Endothelial cell of umbilical vein (primary cell): ENCODE measurements around the gene SNW1. TPM values are rescaled to one million over a fixed set of nuclear protein-coding genes. Genes with fewer than 3 reads are reported as not detected.
A peak's percentile ranks its signal among the peaks of the same experiment; 100 is the strongest.

ENCODE experiments used
- BruUV-seq: library from RNA; stranded (reverse); fragments of 400-500 nt; replicated peaks from 2 replicates; lab custom pipeline; 2021; lab: Mats Ljungman, UMichigan
- CTCF ChIA-PET: fragments of 300-600, 350-600 bp; sonication (Branson Sonifier 250); formaldehyde crosslinking; loops from one replicate; lab custom pipeline; 2021; ENCODE audit warnings: antibody characterized with exemption, inconsistent platforms; lab: Charles Lee
- POLR2A ChIA-PET: fragments of 300-600, 350-600 bp; sonication (Branson Sonifier 250); formaldehyde crosslinking; loops from one replicate; lab custom pipeline; 2021; ENCODE audit warnings: antibody characterized with exemption, inconsistent platforms; lab: Charles Lee
- DNase-seq: peaks from one replicate; pipeline ENCODE4 v3.0.0-alpha.2; 2011; ENCODE audit warnings: low read depth, low spot score
- FAIRE-seq: peaks from 2 replicates; lab custom pipeline; 2011; peaks lifted over from hg19 to GRCh38; lab: Jason Lieb, UNC
- H2AFZ ChIP-seq: 2 replicates; pipeline ENCODE4 v1.6.0; 2012; ENCODE audit warnings: low read depth, low read length, control low read depth, inconsistent platforms
- H3K27ac ChIP-seq: 2 replicates; pipeline ENCODE4 v1.5.1; 2011; ENCODE audit warnings: low read depth, mild to moderate bottlenecking, control low read depth, low read length, moderate library complexity; ENCODE audit not compliant: insufficient read depth
- H3K27me3 ChIP-seq, 2 experiments: 2 replicates each; pipeline versions ENCODE4 v1.6.0 to v1.6.1; 2011; ENCODE audit warnings: low read length in 2 of 2, mixed read lengths in 1 of 2; ENCODE audit not compliant: control insufficient read depth in 2 of 2, insufficient read depth in 2 of 2
- H3K36me3 ChIP-seq, 2 experiments: 2 replicates in 1 of 2; 3 replicates in 1 of 2; pipeline ENCODE4 v1.5.1; 2011; ENCODE audit warnings: low read length in 2 of 2, mild to moderate bottlenecking in 1 of 2, moderate library complexity in 1 of 2; ENCODE audit not compliant: control insufficient read depth in 2 of 2, insufficient read depth in 2 of 2; ENCODE audit errors: extremely low read depth in 1 of 2
- H3K4me1 ChIP-seq: 3 replicates; pipeline ENCODE4 v1.5.1; 2011; ENCODE audit warnings: mild to moderate bottlenecking, low read length; ENCODE audit not compliant: control insufficient read depth, insufficient read depth; ENCODE audit errors: extremely low read depth
- H3K4me2 ChIP-seq: 2 replicates; pipeline ENCODE4 v1.6.1; 2011; ENCODE audit warnings: low read length, control low read depth, mixed read lengths; ENCODE audit not compliant: insufficient read depth
- H3K4me3 ChIP-seq, 3 experiments: fragments of 200-600 bp in 1 of 3; sonication (generic), shearing (Covaris generic) in 1 of 3; replicated peaks in 1 of 3; 2 replicates each; pipeline ENCODE4 v1.5.1; 2011 to 2016; ENCODE audit warnings: control low read depth in 3 of 3, low read length in 3 of 3, mild to moderate bottlenecking in 2 of 3, inconsistent platforms in 1 of 3, low read depth in 1 of 3, moderate library complexity in 1 of 3; ENCODE audit not compliant: insufficient read depth in 1 of 3
- H3K79me2 ChIP-seq: 2 replicates; pipeline ENCODE4 v1.6.0; 2012; ENCODE audit warnings: low read length, inconsistent platforms; ENCODE audit not compliant: control insufficient read depth, insufficient read depth
- H3K9ac ChIP-seq: replicated peaks from 2 replicates; pipeline ENCODE3; 2011; ENCODE audit warnings: low read length, control low read depth; ENCODE audit not compliant: insufficient read depth; ENCODE audit errors: extremely low read depth
- H3K9me1 ChIP-seq: replicated peaks from 3 replicates; pipeline ENCODE4 v1.6.0; 2011; ENCODE audit warnings: mild to moderate bottlenecking, low read length; ENCODE audit not compliant: control insufficient read depth, insufficient read depth; ENCODE audit errors: extremely low read depth
- H3K9me3 ChIP-seq: replicated peaks from 2 replicates; pipeline ENCODE4 v1.5.1; 2012; ENCODE audit warnings: low read length, inconsistent platforms; ENCODE audit not compliant: control insufficient read depth, insufficient read depth
- H4K20me1 ChIP-seq: replicated peaks from 2 replicates; pipeline ENCODE3; 2011; ENCODE audit warnings: mild to moderate bottlenecking, low read length; ENCODE audit not compliant: control insufficient read depth, insufficient read depth; ENCODE audit errors: extremely low read depth
- EZH2 ChIP-seq: IDR thresholded peaks from 2 replicates; pipeline ENCODE4 v1.6.1; 2012; ENCODE audit warnings: borderline replicate concordance, low read depth, mild to moderate bottlenecking, moderate library complexity, low read length, inconsistent platforms; ENCODE audit not compliant: severe bottlenecking
- FOS ChIP-seq: IDR thresholded peaks from 2 replicates; pipeline ENCODE4 v1.6.1; 2011; ENCODE audit warnings: mild to moderate bottlenecking, low read length, moderate library complexity, borderline replicate concordance; ENCODE audit not compliant: insufficient read depth
- GATA2 ChIP-seq: IDR thresholded peaks from 2 replicates; pipeline ENCODE4 v1.7.0; 2011; ENCODE audit warnings: low read depth, mild to moderate bottlenecking, moderate library complexity, mixed read lengths, low read length; ENCODE audit not compliant: insufficient read length, insufficient read depth
- JUN ChIP-seq: IDR thresholded peaks from 2 replicates; pipeline ENCODE4 v1.6.1; 2011; ENCODE audit warnings: borderline replicate concordance, low read depth; ENCODE audit not compliant: insufficient read length, insufficient read depth
- MYC ChIP-seq: IDR thresholded peaks from one replicate; pipeline ENCODE4 v1.6.1; 2011; ENCODE audit warnings: mild to moderate bottlenecking, low read depth, low read length
- POLR2A ChIP-seq: IDR thresholded peaks from 2 replicates; pipeline ENCODE4 v1.6.1; 2012; ENCODE audit warnings: low read depth, mild to moderate bottlenecking, control low read depth, low read length
- POLR2AphosphoS5 ChIP-seq: IDR thresholded peaks from 2 replicates; pipeline ENCODE4 v1.6.1; 2012; ENCODE audit warnings: low read depth, mild to moderate bottlenecking, control low read depth, low read length, moderate library complexity; ENCODE audit not compliant: insufficient read depth
- dilution Hi-C: fragments of 300-500 bp; cut with MboI; formaldehyde crosslinking; loops from one replicate; pipeline ENCODE4 v1.15.0; 2019; ENCODE audit warnings: low sequenced_read_pairs; ENCODE audit not compliant: extremely low pct_ligation_motif_present
- intact Hi-C: fragments of 100-400 bp; cut with micrococcal nuclease; formaldehyde crosslinking; loops from one replicate; pipeline ENCODE4 v1.10.0; 2022
- polyA plus RNA-seq, 4 experiments: library from polyadenylated mRNA; depleted of rRNA in 3 of 4; stranded (reverse) in 3 of 4; unstranded in 1 of 4; fragments of >200 nt; gene quantifications; 2 replicates each; pipeline versions ENCODE4 v1.2.1 to v1.2.3, GENCODE V29; 2011 to 2012; ENCODE audit warnings: missing spikeins in 1 of 4
- total RNA-seq: library from RNA; stranded (reverse); gene quantifications from 2 replicates; pipeline ENCODE4 v1.2.3, GENCODE V29; 2021
- TF ChIP-seq, protein P1 (sequence below): IDR thresholded peaks from 2 replicates; pipeline ENCODE4 v1.6.1; 2011; ENCODE audit not compliant: insufficient read depth, insufficient read length
- TF ChIP-seq, protein P2 (sequence below), 2 donors: IDR thresholded peaks; 1 replicate in 1 of 2; 2 replicates in 1 of 2; pipeline ENCODE4 v1.5.1; 2011; ENCODE audit warnings: low read length in 2 of 2, mild to moderate bottlenecking in 2 of 2, moderate library complexity in 2 of 2, control low read depth in 1 of 2, inconsistent platforms in 1 of 2, low read depth in 1 of 2; ENCODE audit not compliant: insufficient read depth in 1 of 2; ENCODE audit errors: extremely low read depth in 1 of 2

Gene SNW1
- total and polyA plus RNA-seq, 2 donors (not counting 3 experiments of a cell fraction or from before 2014, with no cell fraction given) = 14.3 to 104 TPM

DNA sequence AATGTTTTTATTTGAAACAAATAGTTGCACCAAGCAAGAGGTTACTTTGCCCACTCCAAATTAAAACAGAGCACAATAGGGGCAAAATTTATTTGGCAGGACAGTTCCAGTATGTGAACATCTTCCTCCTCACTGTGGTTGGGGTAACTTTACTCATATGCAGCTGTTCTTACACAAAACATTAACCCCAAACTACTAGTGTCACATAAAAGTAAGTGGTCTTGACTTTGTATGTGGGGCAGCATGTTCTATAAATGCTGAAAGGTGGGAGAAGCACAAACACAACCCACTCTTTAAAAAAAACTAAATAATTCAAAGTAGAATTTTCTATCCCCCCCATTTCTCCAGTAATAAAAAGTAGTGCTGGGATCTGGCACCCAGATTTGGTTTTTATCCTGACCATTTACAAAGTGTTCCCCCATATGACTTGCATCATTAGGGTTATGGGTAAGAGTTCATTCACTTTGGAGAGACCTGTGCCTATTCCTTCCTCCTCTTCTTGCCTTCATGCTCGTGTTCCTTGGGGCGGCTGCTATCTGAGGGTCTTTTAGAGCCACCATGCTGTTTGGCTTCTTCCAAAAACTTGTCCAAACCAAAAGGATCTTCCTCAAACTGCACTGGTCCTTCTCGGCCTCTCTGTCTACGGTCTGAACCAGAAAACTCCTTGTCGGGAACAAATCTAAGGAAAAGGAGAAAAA, 43.2 kb downstream of the SNW1 start:
- Histone ChIP-seq H3K27me3 (no peaks in the 10 kb centered on the region), H2AFZ (no peak overlapping the region), H3K9ac (no peak overlapping the region), H3K4me3 (no peak overlapping the region), H3K27ac (no peak overlapping the region), H3K36me3 (peaks cover 18 to 19% of the 10 kb centered on the region in 2 experiments), H3K79me2 (peaks cover 8% of the 10 kb centered on the region), H3K9me1 (no peaks in the 10 kb centered on the region), H4K20me1 (no peaks in the 10 kb centered on the region), H3K4me1 (no peaks in the 10 kb centered on the region), H3K4me2 (no peak overlapping the region), H3K9me3 (no peaks in the 10 kb centered on the region)
- FAIRE-seq = no peak
- TSS peak; percentile 81 for BruUV-seq
- CTCF ChIA-PET = interaction anchor here (1.0 kb wide), 1 partner anchor 16 kb away, joined by 4 read pairs; no protein-coding TSS in a partner anchor
- TF ChIP-seq EZH2 = no peak
- TF ChIP-seq MYC = no peak
- no peak for TF ChIP-seq GATA2
- no peak for TF ChIP-seq POLR2A
- TF ChIP-seq JUN = no peak
- no peak for TF ChIP-seq POLR2AphosphoS5
- TF ChIP-seq FOS = no peak
- TF ChIP-seq, protein P1, sequence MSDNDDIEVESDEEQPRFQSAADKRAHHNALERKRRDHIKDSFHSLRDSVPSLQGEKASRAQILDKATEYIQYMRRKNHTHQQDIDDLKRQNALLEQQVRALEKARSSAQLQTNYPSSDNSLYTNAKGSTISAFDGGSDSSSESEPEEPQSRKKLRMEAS = no peak
- TF ChIP-seq, protein P2, sequence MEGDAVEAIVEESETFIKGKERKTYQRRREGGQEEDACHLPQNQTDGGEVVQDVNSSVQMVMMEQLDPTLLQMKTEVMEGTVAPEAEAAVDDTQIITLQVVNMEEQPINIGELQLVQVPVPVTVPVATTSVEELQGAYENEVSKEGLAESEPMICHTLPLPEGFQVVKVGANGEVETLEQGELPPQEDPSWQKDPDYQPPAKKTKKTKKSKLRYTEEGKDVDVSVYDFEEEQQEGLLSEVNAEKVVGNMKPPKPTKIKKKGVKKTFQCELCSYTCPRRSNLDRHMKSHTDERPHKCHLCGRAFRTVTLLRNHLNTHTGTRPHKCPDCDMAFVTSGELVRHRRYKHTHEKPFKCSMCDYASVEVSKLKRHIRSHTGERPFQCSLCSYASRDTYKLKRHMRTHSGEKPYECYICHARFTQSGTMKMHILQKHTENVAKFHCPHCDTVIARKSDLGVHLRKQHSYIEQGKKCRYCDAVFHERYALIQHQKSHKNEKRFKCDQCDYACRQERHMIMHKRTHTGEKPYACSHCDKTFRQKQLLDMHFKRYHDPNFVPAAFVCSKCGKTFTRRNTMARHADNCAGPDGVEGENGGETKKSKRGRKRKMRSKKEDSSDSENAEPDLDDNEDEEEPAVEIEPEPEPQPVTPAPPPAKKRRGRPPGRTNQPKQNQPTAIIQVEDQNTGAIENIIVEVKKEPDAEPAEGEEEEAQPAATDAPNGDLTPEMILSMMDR (IDR thresholded peaks at IDR 0.05; ENCODE audit: extremely low read depth in 1 of 2, insufficient read depth in 1 of 2, low read depth in 1 of 2, low read length in 2 of 2) = no peak
- intact Hi-C loops (no loop called here), dilution Hi-C loops (no loop called here)
- POLR2A ChIA-PET = no interaction called here
- DNase-seq = no peak
